Measurements from ENCODE around the gene HADHA. TPM values are rescaled to one million over a fixed set of nuclear protein-coding genes. Genes with fewer than 3 reads are reported as not detected.
"Not testable (repeated sequence)": the region's sequence is repeated elsewhere in the genome, so short reads cannot be mapped to it uniquely, and the experiment has no call there.

The HADHA gene
- total RNA-seq, 1 donor from 2014 or later = 124 TPM

GRCh38 chr2:26273501-26273900, 29.1 kb upstream of the HADHA start:
- Mint-ChIP-seq H3K27me3 (ENCODE audit: low read depth) (no peaks in the 10 kb centered on the region), H3K4me3 (no peak overlapping the region), H3K27ac (ENCODE audit: unreplicated experiment) (no peak overlapping the region), H3K4me1 (peaks cover 6% of the 10 kb centered on the region), H3K36me3 (ENCODE audit: low read depth) (peaks cover under 1% of the 10 kb centered on the region), H3K9me3 (no peaks in the 10 kb centered on the region)
- TF ChIP-seq, protein P1, sequence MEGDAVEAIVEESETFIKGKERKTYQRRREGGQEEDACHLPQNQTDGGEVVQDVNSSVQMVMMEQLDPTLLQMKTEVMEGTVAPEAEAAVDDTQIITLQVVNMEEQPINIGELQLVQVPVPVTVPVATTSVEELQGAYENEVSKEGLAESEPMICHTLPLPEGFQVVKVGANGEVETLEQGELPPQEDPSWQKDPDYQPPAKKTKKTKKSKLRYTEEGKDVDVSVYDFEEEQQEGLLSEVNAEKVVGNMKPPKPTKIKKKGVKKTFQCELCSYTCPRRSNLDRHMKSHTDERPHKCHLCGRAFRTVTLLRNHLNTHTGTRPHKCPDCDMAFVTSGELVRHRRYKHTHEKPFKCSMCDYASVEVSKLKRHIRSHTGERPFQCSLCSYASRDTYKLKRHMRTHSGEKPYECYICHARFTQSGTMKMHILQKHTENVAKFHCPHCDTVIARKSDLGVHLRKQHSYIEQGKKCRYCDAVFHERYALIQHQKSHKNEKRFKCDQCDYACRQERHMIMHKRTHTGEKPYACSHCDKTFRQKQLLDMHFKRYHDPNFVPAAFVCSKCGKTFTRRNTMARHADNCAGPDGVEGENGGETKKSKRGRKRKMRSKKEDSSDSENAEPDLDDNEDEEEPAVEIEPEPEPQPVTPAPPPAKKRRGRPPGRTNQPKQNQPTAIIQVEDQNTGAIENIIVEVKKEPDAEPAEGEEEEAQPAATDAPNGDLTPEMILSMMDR (conservative IDR thresholded peaks at IDR 0.05) = no peak
- DNase-seq (ENCODE audit: low read depth, low spot score) = no peak

DNA sequence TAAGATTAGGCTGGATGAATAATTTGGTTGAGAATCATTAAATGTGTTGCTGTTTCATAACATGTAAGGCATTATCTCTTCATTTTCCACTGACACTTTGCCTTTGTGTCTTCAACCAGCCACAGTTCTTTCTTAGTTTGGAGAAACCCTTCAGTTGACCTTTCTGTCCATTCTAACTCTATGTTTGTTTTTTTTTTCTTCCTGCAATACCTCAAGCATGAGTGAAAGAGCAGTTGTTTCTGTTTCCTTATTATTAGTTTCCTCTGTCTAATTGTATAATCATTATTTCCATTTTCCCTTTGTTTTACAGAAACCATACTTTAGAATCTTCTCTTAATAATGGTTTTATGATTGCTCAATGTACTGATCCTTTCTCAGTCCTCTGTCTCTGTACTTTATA, 25.9 kb upstream of the HADHA start:
- Mint-ChIP-seq H3K36me3 (ENCODE audit: low read depth) (peaks cover 2% of the 10 kb centered on the region), H3K4me1 (peaks cover 4% of the 10 kb centered on the region), H3K27ac (ENCODE audit: unreplicated experiment) (no peak overlapping the region), H3K9me3 (no peaks in the 10 kb centered on the region), H3K4me3 (no peak overlapping the region), H3K27me3 (ENCODE audit: low read depth) (no peaks in the 10 kb centered on the region)
- TF ChIP-seq, protein P1 (conservative IDR thresholded peaks at IDR 0.05) = no peak
- DNase-seq (ENCODE audit: low read depth, low spot score) = no peak

- Mint-ChIP-seq H3K36me3 (ENCODE audit: low read depth) (peaks cover 2% of the 10 kb centered on the region), H3K27me3 (ENCODE audit: low read depth) (no peaks in the 10 kb centered on the region), H3K4me1 (no peaks in the 10 kb centered on the region), H3K27ac (ENCODE audit: unreplicated experiment) (no peak overlapping the region), H3K4me3 (no peak overlapping the region), H3K9me3 (no peaks in the 10 kb centered on the region)
- TF ChIP-seq, protein P1 (conservative IDR thresholded peaks at IDR 0.05) = no peak
- DNase-seq (ENCODE audit: low read depth, low spot score) = no peak
Measured at GRCh38 chr2:26269571-26270158, 25.2 kb upstream of the HADHA start.

- not testable (repeated sequence) for H3K4me3 Mint-ChIP-seq; H3K4me1 Mint-ChIP-seq; H3K27ac Mint-ChIP-seq (ENCODE audit: unreplicated experiment); H3K9me3 Mint-ChIP-seq; H3K36me3 Mint-ChIP-seq (ENCODE audit: low read depth); H3K27me3 Mint-ChIP-seq (ENCODE audit: low read depth); DNase-seq (ENCODE audit: low read depth, low spot score)
Measured at GRCh38 chr2:26268670-26269385, 24.4 kb upstream of the HADHA start.

DNA sequence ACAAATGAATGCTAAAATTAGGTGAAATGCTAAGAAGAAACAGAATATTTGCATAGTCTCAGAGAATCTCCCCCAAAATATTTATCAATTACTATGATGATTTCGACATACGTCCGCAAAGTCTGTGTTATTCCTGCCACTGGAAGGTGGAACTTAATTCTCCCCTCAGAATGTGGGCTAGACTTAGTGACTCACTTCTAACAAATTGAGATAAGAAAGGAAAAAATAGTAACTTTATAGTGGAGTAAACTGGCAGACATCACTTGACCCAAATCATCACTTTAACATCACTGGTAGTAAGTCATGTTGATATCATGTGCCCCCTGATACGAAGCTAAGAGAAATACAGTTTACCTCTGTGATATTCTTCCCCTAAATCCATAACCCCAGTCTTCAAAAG, 23.8 kb upstream of the HADHA start:
- no peak overlapping the region for H3K27ac Mint-ChIP-seq (ENCODE audit: unreplicated experiment)
- no peaks in the 10 kb centered on the region for H3K9me3 Mint-ChIP-seq
- no peaks in the 10 kb centered on the region for H3K4me1 Mint-ChIP-seq
- no peak for DNase-seq (ENCODE audit: low read depth, low spot score)
- TF ChIP-seq, protein P1 (conservative IDR thresholded peaks at IDR 0.05) = no peak
- no peak overlapping the region for H3K4me3 Mint-ChIP-seq
- peaks cover 2% of the 10 kb centered on the region for H3K36me3 Mint-ChIP-seq (ENCODE audit: low read depth)
- no peaks in the 10 kb centered on the region for H3K27me3 Mint-ChIP-seq (ENCODE audit: low read depth)

GRCh38 chr2:26258836-26259235, 14.4 kb upstream of the HADHA start:
- not testable (repeated sequence) for H3K9me3 Mint-ChIP-seq; H3K27me3 Mint-ChIP-seq (ENCODE audit: low read depth); DNase-seq (ENCODE audit: low read depth, low spot score); H3K36me3 Mint-ChIP-seq (ENCODE audit: low read depth); H3K4me1 Mint-ChIP-seq; H3K4me3 Mint-ChIP-seq; H3K27ac Mint-ChIP-seq (ENCODE audit: unreplicated experiment)

Data from neural crest cell (in vitro differentiated cells).